SU-DHL-6 (cell line): ENCODE results near the gene RANBP17.
"Not testable (repeated sequence)": the region's sequence is repeated elsewhere in the genome, so short reads cannot be mapped to it uniquely, and the experiment has no call there.

ENCODE experiments used
- H2AFZ ChIP-seq: fragments of 200-600 bp; sonication (generic); 2 replicates; pipeline ENCODE4 v1.6.1; 2014; ENCODE audit warnings: low read depth, mild to moderate bottlenecking, moderate library complexity, mixed read lengths, antibody characterized with exemption, low read length; ENCODE audit not compliant: severe bottlenecking
- H3F3A ChIP-seq: fragments of 200-600 bp; shearing (Covaris generic); 2 replicates; pipeline ENCODE4 v1.6.0; 2016; ENCODE audit warnings: antibody characterized with exemption, mild to moderate bottlenecking; ENCODE audit not compliant: insufficient read depth
- H3K27ac ChIP-seq: fragments of 200-600 bp; sonication (generic); 2 replicates; pipeline ENCODE4 v1.5.1; 2016; ENCODE audit warnings: low read depth, mild to moderate bottlenecking, low read length, moderate library complexity, mixed read lengths
- H3K27me3 ChIP-seq: fragments of 200-600 bp; sonication (generic), shearing (Covaris generic); 2 replicates; pipeline ENCODE4 v1.6.0; 2014; ENCODE audit warnings: mild to moderate bottlenecking, low read length
- H3K36me3 ChIP-seq: fragments of 200-600 bp; sonication (generic); 2 replicates; pipeline ENCODE4 v1.6.1; 2014; ENCODE audit warnings: mild to moderate bottlenecking, low read length, mixed read lengths
- H3K4me2 ChIP-seq: fragments of 300-600, 200-600 bp; shearing (Covaris generic), sonication (generic); 2 replicates; pipeline ENCODE4 v1.6.0; 2014; ENCODE audit warnings: low read length, low read depth, mild to moderate bottlenecking; ENCODE audit not compliant: poor library complexity, severe bottlenecking
- H3K4me3 ChIP-seq: fragments of 200-600 bp; sonication (generic); 2 replicates; pipeline ENCODE4 v1.5.1; 2014; ENCODE audit warnings: antibody characterized with exemption, low read length, mild to moderate bottlenecking, mixed read lengths; ENCODE audit not compliant: insufficient read depth, poor library complexity, severe bottlenecking
- H3K79me2 ChIP-seq: fragments of 200-600 bp; sonication (generic); 2 replicates; pipeline ENCODE4 v1.6.1; 2014; ENCODE audit warnings: mild to moderate bottlenecking, low read length, moderate library complexity; ENCODE audit not compliant: insufficient read depth
- H3K9ac ChIP-seq: fragments of 200-600 bp; sonication (generic); 2 replicates; pipeline ENCODE4 v1.7.0; 2014; ENCODE audit warnings: mild to moderate bottlenecking, low read length
- H3K9me2 ChIP-seq: fragments of 200-600 bp; sonication (generic); replicated peaks from 2 replicates; pipeline ENCODE4 v1.6.1; 2014; ENCODE audit warnings: low read length; ENCODE audit not compliant: insufficient read depth
- H3K9me3 ChIP-seq: fragments of 200-600 bp; sonication (generic); 2 replicates; pipeline ENCODE4 v1.6.1; 2014; ENCODE audit warnings: low read length, mixed read lengths; ENCODE audit not compliant: insufficient read depth
- H4K20me1 ChIP-seq: fragments of 200-600 bp; sonication (generic); 2 replicates; pipeline ENCODE4 v1.6.1; 2014; ENCODE audit warnings: low read depth, mild to moderate bottlenecking, antibody characterized with exemption, low read length, moderate library complexity, mixed read lengths
- EZH2phosphoT487 ChIP-seq: fragments of 200-600 bp; sonication (generic), shearing (Covaris generic); conservative IDR thresholded peaks from 2 replicates; pipeline ENCODE4 v1.6.1; 2018; ENCODE audit warnings: mild to moderate bottlenecking, antibody characterized with exemption, low read length, moderate library complexity, mixed read lengths
- TF ChIP-seq, protein P1 (sequence below): fragments of 200-600 bp; sonication (generic); IDR thresholded peaks from one replicate; pipeline ENCODE4 v1.5.1; 2017; ENCODE audit warnings: antibody characterized with exemption, mild to moderate bottlenecking, low read length, moderate library complexity; ENCODE audit not compliant: insufficient read depth, poor library complexity, severe bottlenecking

The RANBP17 gene

GRCh38 chr5:171295299-171295698, 433.5 kb downstream of the RANBP17 start:
- Histone ChIP-seq H3K9me3 (no peaks in the 10 kb centered on the region), H3K27me3 (no peaks in the 10 kb centered on the region), H3K4me3 (no peak overlapping the region), H3K36me3 (no peaks in the 10 kb centered on the region), H3K9me2 (no peaks in the 10 kb centered on the region), H3K27ac (no peak overlapping the region), H3K9ac (no peak overlapping the region), H3K79me2 (no peaks in the 10 kb centered on the region), H3K4me2 (no peak overlapping the region), H4K20me1 (no peaks in the 10 kb centered on the region), H3F3A (no peaks in the 10 kb centered on the region), H2AFZ (no peak overlapping the region)
- TF ChIP-seq, protein P1, sequence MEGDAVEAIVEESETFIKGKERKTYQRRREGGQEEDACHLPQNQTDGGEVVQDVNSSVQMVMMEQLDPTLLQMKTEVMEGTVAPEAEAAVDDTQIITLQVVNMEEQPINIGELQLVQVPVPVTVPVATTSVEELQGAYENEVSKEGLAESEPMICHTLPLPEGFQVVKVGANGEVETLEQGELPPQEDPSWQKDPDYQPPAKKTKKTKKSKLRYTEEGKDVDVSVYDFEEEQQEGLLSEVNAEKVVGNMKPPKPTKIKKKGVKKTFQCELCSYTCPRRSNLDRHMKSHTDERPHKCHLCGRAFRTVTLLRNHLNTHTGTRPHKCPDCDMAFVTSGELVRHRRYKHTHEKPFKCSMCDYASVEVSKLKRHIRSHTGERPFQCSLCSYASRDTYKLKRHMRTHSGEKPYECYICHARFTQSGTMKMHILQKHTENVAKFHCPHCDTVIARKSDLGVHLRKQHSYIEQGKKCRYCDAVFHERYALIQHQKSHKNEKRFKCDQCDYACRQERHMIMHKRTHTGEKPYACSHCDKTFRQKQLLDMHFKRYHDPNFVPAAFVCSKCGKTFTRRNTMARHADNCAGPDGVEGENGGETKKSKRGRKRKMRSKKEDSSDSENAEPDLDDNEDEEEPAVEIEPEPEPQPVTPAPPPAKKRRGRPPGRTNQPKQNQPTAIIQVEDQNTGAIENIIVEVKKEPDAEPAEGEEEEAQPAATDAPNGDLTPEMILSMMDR, result no peak
- TF ChIP-seq EZH2phosphoT487, result no peak

DNA sequence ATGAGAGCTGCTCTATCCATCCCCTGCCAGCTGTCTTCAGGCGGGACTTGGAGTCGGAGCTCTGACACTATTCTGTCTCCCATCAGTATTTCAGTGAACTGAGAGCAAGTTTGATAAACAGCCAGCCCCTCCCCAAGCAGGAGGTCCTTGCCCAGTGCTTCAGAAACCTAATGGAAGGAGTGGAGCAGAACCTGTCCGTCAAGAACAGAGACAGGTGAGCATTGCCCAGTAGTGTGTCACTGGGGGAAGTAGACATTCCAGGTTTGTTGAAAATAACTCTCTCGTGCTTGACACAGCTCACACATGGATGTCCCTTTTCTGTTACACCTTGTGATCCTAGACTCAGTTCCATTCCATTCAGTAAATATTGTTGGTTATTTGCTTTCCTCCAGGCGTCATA, 434.0 kb downstream of the RANBP17 start:
- no peaks in the 10 kb centered on the region for H3K9me2 ChIP-seq
- no peak overlapping the region for H2AFZ ChIP-seq
- H4K20me1 ChIP-seq, result no peaks in the 10 kb centered on the region
- H3K79me2 ChIP-seq, result no peaks in the 10 kb centered on the region
- no peaks in the 10 kb centered on the region for H3F3A ChIP-seq
- no peak overlapping the region for H3K4me3 ChIP-seq
- TF ChIP-seq, protein P1, result no peak
- no peak for TF ChIP-seq EZH2phosphoT487
- H3K9me3 ChIP-seq, result no peaks in the 10 kb centered on the region
- H3K4me2 ChIP-seq, result no peak overlapping the region
- no peaks in the 10 kb centered on the region for H3K36me3 ChIP-seq
- no peak overlapping the region for H3K9ac ChIP-seq
- no peak overlapping the region for H3K27ac ChIP-seq
- H3K27me3 ChIP-seq, result no peaks in the 10 kb centered on the region

DNA sequence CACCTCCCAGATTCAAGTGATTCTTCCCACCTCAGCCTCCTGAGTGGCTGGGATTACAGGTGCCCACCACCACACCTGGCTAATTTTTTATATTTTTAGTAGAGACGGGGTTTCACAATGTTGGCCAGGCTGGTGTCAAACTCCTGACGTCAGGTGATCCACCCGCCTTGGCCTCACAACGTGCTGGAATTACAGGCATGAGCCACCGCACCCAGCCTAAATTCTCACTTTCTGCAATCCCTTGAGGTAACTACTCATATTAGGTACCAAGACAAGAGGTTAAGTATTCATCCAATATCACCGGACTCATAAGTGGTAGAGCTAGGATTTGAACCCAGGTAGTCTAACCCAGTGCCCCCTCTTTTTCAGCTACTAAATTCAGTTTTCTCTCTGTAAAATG, 436.1 kb downstream of the RANBP17 start:
- not testable (repeated sequence) for H3K36me3 ChIP-seq, H3K4me2 ChIP-seq, H3K9ac ChIP-seq, H2AFZ ChIP-seq, H4K20me1 ChIP-seq, H3F3A ChIP-seq, H3K27me3 ChIP-seq, H3K4me3 ChIP-seq, H3K9me3 ChIP-seq, H3K79me2 ChIP-seq, H3K27ac ChIP-seq, H3K9me2 ChIP-seq

DNA sequence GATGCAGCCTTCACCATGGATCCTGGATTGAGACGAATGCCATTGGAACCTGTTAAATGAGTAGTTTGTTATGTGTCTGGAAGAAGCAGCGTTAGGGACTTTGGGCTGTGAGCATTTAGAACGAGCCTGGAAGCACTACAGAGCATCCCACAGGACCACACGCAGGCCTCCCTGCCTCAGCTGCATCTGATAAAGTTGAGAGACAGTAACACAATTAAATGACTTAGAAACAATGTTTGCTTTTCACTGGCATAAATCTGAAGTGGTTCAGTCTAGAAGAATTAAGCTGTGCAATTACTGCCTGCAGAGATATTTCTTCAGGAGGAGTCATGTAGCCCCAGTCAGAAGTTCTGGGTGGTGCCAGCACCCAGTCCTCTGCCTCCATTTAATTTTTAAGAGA, 437.4 kb downstream of the RANBP17 start:
- Histone ChIP-seq H3K36me3 (no peaks in the 10 kb centered on the region), H3K79me2 (no peaks in the 10 kb centered on the region), H3K27me3 (no peaks in the 10 kb centered on the region), H3K4me3 (no peak overlapping the region), H3K9me2 (no peaks in the 10 kb centered on the region), H4K20me1 (no peaks in the 10 kb centered on the region), H3K27ac (no peak overlapping the region), H3F3A (no peaks in the 10 kb centered on the region), H2AFZ (no peak overlapping the region), H3K9ac (no peak overlapping the region), H3K4me2 (no peak overlapping the region), H3K9me3 (no peaks in the 10 kb centered on the region)
- TF ChIP-seq, protein P1, result no peak
- TF ChIP-seq EZH2phosphoT487, result no peak
